IPS DF 4.7 (cell line): ENCODE results near the gene SLC22A1.

Experiments used
- DNase-seq: peaks from one replicate; pipeline ENCODE4 v3.0.0-alpha.2; 2013; ENCODE audit warnings: low spot score; ENCODE audit errors: extremely low read depth

SLC22A1 gene

DNA sequence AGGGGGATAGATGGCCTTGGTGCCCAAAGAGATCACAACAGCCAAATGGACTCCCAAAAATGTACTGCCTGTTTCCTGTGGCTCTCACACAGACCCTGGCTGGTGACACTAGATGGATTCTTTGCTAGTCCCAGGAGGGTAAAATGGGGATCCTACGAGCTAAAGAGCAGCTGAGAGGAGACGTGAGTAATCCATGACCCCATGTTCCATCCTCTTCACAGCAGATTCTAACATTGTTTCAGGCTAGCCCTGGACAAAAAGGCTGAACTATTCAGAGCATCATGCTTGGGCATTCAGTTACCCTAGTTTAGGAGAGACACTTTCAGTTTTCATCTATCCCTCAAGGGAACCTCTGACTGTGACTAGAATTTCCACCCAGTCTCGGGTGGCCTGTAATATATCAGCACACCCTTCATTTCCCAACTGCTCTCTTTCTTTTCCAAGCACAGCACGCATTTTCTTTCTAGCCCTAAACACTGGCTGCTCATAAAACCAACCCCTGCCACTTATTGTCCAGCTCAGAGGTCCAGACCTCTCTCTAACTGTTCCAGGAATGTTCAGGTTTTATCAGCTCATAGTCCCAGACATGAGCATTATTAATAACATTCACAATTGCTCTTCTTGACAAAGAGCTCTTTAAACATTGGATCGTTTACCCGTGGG, 48.5 kb downstream of the SLC22A1 start:
- no peak for DNase-seq

DNA sequence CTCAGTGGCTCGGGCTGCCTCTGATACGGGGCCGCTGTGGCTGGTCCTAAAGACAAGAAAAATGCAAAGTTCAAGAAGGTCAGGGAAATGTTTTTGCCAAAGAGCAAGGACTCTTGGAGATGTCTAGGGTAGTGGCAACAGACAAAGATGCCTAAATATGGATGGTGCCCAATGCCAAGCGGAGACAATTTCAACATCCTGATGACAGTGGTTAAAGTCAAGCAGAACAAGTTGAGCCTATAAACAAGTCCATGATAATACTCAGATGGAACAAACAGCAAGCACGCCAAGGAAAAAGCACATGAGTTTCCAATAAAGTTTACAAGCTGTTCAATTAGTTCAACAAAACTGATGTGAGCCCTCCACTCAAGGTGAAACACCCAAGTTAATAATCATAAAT, 51.1 kb downstream of the SLC22A1 start:
- DNase-seq, result no peak

DNA sequence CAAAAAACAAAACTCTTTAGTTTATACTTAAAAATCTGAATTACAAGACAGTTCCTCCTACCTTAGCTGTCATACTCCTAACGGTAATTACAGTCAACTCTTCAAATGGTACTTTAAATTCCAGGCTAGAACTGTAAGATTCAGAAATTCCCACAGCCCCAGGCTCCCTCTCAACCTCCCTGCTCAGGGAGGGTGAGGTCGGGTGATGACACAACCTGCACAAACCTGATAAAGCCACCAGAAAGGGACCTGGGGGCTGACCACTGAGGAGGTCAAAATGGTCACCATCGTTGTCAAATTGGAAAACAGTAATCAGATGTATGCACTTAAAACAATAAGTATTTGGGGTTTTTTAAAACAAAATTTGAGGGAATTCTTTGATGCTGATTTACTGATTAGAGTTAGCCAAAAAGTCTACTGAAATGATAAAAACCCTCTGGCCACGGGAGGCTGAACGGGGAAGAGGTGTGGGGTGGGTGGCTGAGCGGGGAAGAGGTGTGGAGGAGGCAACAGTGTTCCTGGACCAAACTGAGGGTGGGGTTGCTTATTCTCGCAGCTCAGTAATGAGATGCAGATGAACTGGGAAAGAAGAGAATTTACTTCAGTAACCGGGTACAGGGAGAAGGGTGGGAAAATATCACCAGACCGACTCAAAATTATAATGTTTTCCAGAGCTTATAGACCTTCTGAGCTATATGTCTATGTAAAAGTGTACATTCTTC, 52.4 kb downstream of the SLC22A1 start:
- no peak for DNase-seq

DNA sequence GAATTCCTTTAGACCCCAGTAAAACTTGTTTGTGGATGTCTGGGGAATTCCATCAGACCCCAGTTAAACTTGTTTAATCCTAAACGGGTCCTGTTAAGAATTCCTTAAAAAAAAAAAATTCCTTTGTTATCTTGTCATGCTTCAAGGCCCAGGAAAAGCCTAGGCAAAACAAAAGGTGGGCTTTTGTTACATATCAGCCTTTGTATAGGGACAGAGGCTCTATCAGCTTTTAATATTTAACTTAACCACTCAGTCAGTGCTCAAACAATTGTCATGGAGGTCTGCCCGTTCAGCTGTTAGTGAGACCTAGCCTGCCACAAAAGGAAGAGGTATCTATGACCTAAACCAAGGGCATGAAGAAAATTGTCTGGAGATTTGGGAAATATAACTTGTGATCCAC, 53.1 kb downstream of the SLC22A1 start:
- no peak for DNase-seq

DNA sequence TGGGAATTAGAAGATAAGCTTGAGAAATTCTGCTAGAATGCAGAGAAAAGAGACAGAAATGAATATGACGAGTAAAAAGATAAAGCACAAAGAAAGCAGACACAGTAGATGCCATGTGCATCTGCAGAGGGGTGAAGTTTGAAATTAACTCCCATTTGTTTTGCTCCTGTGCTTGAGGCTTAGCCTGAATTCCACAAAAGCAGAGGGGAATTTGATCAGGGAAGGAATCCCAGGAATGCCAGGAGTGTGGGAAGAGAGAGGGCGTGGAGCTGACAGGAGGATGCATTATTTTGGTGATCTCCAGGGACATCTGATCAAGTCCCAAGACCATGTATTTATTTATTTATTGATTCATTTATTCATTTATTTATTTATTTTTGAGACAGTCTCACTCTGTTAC, 55.6 kb downstream of the SLC22A1 start:
- no peak for DNase-seq

DNA sequence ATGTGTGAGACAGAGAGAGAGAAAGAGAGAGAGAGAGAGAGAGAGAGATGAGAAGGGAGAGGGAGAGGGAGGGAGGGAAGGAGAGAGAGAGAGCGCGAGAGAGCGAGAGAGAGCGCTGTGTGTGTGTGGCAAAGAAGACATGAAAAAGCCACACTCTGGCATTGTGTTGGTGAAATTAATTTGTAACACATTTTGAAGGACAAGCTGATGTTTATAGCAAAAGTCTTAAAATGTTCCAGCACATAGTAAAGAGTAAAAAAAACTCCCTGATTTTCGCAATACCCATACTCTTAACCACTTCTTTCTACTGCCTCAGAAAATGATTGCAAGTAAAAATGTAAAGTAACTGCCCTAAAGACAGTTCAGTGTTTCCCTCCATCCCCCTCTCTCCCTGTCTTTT, 56.7 kb downstream of the SLC22A1 start:
- DNase-seq, result no peak

DNA sequence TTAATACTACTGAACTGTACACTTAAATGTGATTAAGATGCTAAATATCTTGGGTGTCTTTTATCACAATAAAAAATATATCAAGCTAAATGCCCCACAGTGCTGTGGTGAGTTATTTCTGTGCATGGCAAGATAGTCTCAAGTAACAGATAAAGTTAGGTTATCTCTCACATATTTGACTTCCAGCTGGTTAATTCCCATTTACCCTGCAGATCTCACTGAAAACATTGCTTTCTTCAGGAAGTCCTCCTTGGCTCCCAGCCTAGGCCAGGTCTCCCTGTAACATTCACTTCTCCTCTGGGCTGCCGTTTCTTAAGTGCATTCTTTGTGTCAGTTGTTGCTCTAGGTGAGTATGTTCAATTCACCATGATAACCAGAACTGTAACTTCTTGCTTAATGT, 59.1 kb downstream of the SLC22A1 start:
- no peak for DNase-seq

DNA sequence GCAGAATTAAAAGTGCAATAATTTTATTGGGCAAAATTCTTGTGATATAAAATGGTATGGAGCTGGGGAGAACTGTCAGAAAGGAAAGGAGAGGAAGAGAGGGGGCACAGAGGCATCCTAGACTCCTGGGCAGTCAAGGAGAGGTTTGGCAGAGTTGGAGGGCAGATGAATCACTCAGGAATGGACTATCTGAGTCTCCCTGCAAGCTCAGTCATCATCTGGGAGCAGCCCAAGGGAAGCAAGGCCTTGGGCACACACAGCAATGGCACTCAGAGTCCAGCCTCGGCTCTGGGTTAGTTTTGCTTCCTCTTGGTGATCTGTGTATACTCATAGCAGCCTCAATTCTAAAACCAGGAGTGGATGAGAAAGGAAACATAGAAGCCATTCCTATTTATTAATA, 67.2 kb downstream of the SLC22A1 start:
- DNase-seq, result no peak

DNA sequence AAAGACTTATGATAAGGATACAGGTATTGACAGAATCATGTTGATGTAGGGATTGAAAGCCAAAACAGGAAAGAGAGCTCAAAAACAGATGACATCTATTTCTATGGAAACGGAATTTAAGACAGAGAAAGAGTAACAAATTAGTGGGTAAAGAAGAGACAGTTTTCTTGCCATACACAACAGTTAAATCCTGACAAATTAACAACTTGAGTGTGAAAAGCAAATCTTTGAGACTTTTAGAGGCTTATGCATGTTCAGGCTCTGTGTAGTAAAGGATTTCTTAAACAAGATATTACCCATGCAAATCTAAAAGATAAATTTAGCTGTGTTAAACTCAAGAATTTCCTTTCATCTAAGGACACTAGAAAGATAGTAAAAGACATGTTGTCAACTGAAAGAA, 68.5 kb downstream of the SLC22A1 start:
- no peak for DNase-seq

DNA sequence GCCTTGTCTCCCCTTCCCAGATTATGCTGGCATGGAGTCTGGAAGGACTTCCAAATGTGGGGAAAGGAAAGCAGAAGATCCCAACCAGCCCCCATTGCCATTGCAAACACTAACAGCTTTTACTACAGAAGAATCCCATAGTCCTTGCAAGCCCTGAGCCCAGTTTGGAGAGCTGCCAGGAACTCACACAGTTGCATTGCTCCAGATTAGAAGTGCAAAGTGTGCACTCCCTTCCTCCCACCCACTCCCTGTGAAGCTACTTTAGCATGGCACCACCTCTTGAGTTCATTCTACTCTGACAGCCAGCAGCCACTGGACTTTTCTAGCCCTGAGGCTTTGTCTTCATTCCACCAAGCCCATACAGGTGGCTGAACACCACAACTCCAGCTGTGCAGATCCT, 69.4 kb downstream of the SLC22A1 start:
- DNase-seq, result no peak

DNA sequence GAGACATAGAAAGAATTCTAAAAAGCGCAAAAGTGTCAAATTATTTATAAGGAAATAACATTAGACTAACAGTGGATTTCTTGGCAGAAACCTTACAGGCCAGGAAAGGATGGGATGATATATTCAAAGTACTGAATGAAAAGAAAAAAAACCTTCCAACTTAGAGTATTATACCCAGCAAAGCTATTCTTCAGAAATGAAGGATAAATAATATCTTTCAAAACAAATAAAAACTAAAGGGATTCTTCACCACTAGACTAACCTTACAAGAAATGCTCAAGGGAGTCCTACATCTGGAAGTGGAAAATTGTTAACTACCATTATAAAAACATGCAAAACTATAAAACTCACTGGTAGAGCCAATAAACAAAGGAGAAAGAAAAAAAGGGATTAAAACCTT, 71.2 kb downstream of the SLC22A1 start:
- DNase-seq, result no peak

DNA sequence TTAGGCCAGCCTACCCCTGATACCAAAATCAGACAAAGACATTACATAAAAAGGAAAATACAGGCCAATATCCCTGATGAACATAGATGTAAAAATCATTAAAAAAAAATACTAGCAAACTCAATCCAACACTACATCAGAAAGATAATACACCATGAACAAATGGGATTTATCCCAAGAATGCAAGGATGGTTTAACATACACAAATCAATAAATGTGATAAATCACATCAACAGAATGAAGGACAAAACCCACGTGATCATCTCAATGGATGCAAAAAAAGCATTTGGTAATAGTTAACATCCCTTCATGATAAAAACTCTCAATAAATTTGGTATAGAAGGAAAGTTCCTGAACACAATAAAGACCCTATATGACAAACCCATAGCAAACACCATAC, 73.2 kb downstream of the SLC22A1 start:
- DNase-seq, result no peak

DNA sequence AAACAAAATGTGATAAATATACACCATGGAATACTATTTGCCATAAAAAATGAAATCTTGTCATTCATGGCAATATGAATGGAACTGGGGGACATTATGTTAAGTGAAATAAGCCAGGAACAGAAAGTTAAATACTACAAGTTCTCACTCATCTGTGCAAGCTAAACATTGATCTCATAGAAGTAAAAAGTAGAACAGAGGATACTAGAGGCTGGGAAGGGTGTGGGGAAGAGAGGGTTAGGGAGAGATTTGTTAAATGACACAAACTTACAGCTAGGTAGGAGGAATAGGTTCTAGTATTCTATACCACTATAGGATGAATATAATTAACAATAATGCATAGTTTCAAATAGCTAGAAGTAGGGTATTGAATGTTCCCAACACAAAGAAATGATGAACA, 76.0 kb downstream of the SLC22A1 start:
- DNase-seq, result no peak

DNA sequence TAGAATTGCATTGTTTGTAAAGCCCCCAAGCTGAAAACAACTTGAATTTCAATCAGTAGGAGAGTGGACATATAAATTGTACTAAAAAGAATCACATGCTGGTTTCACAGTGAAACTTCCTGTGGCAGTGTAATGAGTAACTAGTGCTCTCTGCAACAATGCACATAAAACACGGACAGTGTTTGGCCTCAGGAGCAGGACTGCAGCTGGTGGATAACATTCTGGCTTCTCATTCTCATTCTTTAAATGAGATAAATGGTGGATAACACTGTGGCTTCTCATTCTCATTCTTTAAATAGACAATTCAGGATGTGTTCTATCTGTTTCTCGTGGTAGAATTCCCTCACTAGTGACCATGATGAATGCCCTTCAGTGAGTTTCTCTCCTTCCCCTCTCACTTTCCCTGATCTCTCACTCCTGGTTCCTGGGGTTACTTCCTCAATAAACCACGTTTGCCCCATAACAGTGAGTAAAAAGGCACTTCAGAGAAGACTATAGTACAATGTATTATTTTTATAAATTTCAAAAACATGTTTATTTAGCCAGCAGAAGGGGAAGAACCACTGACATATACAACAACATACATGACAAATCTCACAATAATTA, 77.1 kb downstream of the SLC22A1 start:
- DNase-seq, result no peak

DNA sequence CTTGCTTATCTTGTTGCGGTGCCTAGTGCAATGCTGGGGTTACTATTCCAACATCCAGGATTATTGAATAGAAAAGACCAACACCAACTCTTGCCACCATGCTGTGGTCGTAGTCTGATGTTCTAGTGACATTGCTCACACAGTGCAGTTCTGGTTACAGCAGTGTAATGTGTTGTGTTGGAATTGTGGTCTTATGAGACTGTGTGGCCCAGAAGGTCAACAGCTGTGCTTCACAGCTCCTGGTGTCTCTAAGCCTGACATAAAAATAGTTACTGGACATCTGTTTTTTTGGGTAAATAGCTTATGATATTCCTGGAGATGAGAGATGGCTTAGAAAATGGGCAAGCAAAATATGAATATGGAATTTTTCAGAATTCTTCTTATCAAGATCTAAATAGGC, 79.4 kb downstream of the SLC22A1 start:
- no peak for DNase-seq

DNA sequence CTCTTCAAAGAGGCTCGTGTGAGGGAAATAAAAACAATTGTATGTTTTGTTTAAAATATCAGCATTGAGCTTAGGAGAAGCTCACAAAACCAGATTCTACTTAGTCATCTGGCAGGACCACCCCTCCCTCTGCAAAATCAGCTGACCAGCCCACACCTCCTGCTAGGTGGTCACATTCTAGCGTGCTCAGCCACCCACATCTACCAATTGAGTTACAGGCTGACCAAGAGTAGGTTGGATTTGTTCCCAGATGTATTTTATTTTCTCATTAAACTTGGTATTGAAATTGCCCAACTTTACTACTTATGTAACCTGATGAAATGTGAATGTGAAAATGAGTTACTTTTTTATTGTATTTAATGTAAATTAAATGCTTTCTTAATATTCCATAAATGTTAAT, 80.8 kb downstream of the SLC22A1 start:
- no peak for DNase-seq

DNA sequence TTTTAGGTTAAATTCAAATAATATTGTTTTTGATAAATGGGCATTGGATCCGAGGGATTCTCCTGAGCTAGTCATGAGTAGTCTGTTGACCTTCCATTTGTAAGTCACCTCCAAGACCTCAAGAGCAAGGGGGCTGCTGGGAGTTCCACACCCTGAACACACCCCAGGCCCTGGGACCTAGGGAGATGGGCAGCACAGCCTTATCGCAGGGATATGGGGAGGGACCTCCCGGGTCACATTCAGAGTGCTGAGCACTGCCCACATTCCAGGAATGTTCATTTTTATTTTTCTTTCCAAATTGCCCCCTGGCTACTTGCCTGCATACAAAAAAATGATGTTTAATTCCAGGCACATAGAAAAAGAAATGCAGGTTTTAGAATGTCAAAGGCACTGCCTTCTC, 81.5 kb downstream of the SLC22A1 start:
- DNase-seq, result no peak

DNA sequence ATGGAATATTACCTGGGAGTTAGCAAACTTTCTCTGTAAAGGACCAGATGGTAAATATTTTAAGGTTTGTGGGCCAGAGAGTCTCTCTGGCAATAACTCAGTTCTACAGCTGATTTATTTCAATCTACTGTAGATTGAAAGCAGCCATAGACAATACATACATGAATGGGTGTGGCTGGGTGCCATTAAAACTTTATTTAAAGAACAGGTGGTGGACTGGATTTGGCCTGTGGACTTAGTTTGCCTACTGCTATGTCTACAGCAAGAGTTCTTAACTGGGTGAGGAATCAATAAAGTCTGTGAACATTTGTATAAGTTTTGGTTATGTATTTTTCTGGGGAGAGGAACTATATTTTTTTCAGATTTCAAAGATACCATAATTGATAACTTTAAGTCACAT, 81.9 kb downstream of the SLC22A1 start:
- DNase-seq, result no peak

DNA sequence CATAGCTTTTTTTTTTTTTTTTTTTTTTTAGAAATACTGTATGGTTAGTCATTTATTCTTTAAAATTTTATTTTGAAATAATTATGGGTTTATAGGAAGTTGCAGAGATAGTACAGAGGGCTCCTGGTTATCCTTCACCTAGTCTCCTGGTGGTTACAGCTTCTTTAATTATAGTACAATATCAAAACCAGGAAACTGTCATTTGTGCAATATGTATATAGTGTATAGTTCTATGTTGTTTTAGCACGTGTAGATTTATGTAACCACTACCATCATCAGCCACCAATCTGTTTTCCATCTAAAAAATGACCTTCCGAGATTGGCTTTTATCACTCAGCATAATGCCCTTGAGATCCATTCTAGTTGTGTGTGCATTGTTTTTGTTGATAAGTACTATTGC, 82.3 kb downstream of the SLC22A1 start:
- DNase-seq, result no peak

DNA sequence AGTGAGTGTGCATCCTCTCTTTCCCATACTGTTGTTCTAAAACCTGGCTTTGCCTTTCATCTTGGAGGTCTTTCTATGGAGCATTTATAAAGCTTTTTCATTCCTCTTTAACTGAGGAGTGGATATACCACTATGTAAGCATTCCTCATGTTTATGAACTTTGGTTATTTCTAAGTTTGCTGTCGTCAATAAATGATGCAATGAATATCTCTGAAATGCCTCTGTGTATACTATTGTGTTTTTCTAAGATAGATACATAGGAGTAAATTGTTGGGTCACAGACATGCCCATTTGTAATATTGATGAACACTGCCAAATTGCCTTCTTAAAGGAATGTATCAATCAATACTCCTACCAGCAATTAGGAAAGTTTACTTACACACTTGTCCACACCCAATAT, 83.1 kb downstream of the SLC22A1 start:
- no peak for DNase-seq

DNA sequence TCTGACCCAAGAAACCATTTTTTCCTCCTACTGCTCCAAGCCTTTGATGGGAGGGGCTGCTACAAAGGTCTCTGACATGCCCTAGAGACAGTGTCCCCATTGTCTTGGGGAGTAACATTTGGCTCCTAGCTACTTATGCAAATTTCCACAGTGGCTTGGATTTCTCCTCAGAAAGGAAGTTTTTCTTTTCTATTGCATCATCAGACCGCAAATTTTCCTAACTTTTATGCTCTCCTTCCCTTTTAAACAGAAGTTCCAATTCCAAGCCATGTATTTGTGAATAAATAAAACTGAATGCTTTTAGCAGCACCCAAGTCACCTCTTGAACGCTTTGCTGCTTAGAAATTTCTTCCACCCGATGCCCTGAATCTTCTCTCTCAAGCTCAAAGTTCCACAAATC, 86.0 kb downstream of the SLC22A1 start:
- DNase-seq, result no peak
